Neural progenitor cell (in vitro differentiated cells): Measurements from ENCODE around the gene NAT8L.

ENCODE experiments used
- EZH2 ChIP-seq: fragments of 200-600 bp; sonication (generic); IDR thresholded peaks from 2 replicates; pipeline ENCODE4 v1.6.1; 2017; ENCODE audit warnings: antibody characterized with exemption, mild to moderate bottlenecking, moderate library complexity
- TF ChIP-seq, protein P1 (sequence below): fragments of 200-600 bp; sonication (generic); IDR thresholded peaks from 2 replicates; pipeline ENCODE4 v1.5.1; 2017; ENCODE audit warnings: antibody characterized with exemption, mild to moderate bottlenecking

DNA sequence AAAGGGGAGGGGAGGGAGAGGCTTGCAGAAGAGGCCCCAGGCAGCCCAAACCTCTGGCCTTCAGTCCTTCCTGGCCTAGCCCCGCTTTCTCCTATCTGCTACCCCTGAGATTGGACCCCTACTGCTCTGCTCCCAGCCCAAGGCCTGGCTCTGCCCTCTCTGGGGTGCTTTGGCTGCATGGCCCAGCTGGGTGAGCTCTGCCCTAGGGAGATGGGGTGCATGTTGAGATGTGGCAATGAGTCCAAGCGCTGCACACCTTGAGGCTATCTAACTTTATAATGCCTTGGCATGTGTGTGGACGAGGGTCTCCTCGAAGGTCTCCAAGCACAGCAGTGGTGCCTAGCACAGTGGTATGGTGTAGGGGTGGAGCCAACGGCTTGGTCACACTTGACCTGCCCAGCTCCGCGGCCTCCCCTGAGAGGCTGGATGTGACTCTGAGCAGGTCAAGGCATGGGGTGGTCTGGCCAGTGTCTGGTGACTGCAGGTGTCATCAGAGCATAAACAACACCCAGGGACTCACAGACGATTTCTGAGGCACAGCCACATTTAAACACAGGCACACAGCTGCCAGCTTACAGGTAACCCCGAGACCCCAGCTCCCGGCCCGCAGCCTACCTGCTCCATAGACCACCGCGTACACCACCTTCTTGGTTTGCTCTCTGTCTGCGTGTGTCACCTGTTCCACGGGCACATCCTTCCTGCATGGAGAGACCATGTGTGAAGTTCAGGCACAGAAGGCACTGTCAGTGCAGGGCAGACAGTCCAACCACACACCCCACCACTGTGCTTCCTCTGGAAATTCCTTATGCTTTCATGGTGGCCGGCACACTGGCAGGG is 36.3 kb downstream of the NAT8L start:
- TF ChIP-seq, protein P1, sequence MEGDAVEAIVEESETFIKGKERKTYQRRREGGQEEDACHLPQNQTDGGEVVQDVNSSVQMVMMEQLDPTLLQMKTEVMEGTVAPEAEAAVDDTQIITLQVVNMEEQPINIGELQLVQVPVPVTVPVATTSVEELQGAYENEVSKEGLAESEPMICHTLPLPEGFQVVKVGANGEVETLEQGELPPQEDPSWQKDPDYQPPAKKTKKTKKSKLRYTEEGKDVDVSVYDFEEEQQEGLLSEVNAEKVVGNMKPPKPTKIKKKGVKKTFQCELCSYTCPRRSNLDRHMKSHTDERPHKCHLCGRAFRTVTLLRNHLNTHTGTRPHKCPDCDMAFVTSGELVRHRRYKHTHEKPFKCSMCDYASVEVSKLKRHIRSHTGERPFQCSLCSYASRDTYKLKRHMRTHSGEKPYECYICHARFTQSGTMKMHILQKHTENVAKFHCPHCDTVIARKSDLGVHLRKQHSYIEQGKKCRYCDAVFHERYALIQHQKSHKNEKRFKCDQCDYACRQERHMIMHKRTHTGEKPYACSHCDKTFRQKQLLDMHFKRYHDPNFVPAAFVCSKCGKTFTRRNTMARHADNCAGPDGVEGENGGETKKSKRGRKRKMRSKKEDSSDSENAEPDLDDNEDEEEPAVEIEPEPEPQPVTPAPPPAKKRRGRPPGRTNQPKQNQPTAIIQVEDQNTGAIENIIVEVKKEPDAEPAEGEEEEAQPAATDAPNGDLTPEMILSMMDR = no peak
- no peak for TF ChIP-seq EZH2
